Testis (tissue), 5 donors: ENCODE measurements around the gene QSOX2. TPM values are rescaled to one million over a fixed set of nuclear protein-coding genes. Genes with fewer than 3 reads are reported as not detected.

ENCODE experiments used
- DNase-seq: peaks from one replicate; pipeline ENCODE4 v3.0.0-alpha.2; 2019
- H3K27ac ChIP-seq, 2 donors: fragments of 200-600 bp; sonication (generic); one replicate each; pipeline ENCODE4 v1.5.1; 2019
- H3K27me3 ChIP-seq: fragments of 200-600 bp; sonication (generic); one replicate; pipeline ENCODE4 v1.5.1; 2019
- H3K36me3 ChIP-seq: fragments of 200-600 bp; sonication (generic); one replicate; pipeline ENCODE4 v1.5.1; 2017; ENCODE audit warnings: low read depth; ENCODE audit errors: missing control alignments
- H3K4me1 ChIP-seq: fragments of 200-600 bp; sonication (generic); one replicate; pipeline ENCODE4 v1.5.1; 2019
- H3K4me3 ChIP-seq, 2 donors: fragments of 200-600 bp; sonication (generic); one replicate each; pipeline ENCODE4 v1.5.1; 2017 to 2019
- H3K9me3 ChIP-seq: fragments of 200-600 bp; sonication (generic); one replicate; pipeline ENCODE4 v1.5.1; 2017
- POLR2A ChIP-seq: fragments of 450-650 bp; IDR thresholded peaks from one replicate; pipeline ENCODE4 v1.6.1; 2017; ENCODE audit warnings: antibody characterized with exemption, mild to moderate bottlenecking, moderate library complexity
- WGBS, 2 donors: methylation state at CpG; one replicate each; pipeline ENCODE4 v1.1.5; 2018; 5-methylcytosine and 5-hydroxymethylcytosine counted together
- intact Hi-C: fragments of 100-400 bp; cut with DNase I; formaldehyde crosslinking; loops from one replicate; pipeline ENCODE4 v1.15.1; 2023; ENCODE audit warnings: low total_unique reads
- long read RNA-seq, 2 donors: transcript quantifications; one replicate each; lab custom pipeline, GENCODE V29; 2026
- polyA plus RNA-seq: library from polyadenylated mRNA; stranded (reverse); fragments of 350-450 nt; fragmentation: Illumina TruSeq; extraction: RNeasy Lipid Tissue Mini Kit (QIAGEN cat#74804); gene quantifications from one replicate; pipeline ENCODE4 v1.2.3, GENCODE V29; 2014; ENCODE audit warnings: low read depth, low replicate concordance; ENCODE audit not compliant: insufficient read depth
- total RNA-seq, 2 donors: library from RNA; depleted of rRNA; stranded (reverse); fragments of >200 nt; gene quantifications; one replicate each; pipeline ENCODE4 v1.2.3, GENCODE V29; 2016
- TF ChIP-seq, protein P1 (sequence below), 3 experiments: fragments of 450-650 bp in 2 of 3; fragments of 200-600 bp in 1 of 3; sonication (generic) in 1 of 3; IDR thresholded peaks; one replicate each; pipeline ENCODE4 v1.5.1; 2016 to 2019; ENCODE audit warnings: antibody characterized with exemption in 3 of 3, mild to moderate bottlenecking in 2 of 3, moderate library complexity in 1 of 3

QSOX2 gene
- total RNA-seq (10 to 100 TPM; 22.1 to 23.3 TPM), polyA plus RNA-seq (22.6 TPM)
- long read RNA-seq, donor 1, result 0 reads
- long read RNA-seq, donor 2, full-length matches to known transcripts, result 3 of 3 reads
- long read RNA-seq, donor 2, partial matches to known transcripts, result 0 of 3 reads
- long read RNA-seq, donor 2, other reads (novel, unspliced or antisense), result 0 of 3 reads

DNA sequence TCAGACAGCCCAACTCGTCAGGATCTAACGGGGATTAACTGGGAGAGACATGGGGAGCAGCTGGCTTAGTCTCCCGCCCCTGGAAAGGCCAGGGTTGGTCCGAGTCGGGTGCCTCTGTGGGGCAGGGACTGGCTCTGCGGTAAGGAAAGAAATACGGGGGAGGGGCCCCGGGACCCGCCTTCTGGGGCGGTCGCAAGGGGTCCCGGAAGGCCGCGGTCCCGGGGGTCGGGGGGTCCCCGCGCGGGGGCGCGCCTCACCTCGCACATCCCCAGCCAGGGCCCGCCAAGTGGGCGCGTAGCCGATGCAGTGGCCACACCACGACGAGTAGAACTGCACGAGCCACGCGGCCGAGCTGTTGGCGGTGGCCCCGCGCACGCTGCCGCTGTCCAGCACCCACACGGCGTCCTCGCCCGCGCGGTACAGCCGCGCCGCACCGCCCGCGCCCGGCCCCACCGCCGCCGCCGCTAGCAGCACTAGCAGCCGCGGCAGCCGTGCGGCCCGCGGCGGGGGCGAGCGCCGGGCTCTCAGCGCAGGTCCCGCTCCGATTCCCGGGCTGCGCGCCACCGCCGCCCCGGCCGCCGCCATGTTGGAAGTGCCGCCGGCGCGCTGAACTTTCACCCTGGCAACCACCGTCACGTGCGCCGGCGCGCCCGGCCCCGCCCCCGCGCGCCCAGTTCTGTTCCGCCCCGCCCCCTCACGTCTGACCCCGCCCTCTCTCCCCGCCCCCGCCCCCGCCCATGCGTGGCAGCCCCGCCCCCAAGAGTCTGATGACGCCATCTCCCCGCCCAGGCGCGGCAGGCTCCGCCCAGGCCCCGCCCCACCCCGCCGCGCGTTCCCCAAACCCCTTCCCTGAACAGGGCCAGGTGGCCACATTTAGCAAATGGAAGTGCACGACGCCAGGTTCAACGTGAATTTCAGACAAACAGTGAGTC lies at the start of gene QSOX2:
QSOX2 (minus strand) TSS at position 594 of the 932 bp plus-strand sequence; CDS start at position 585, 9 bp downstream.
- no peaks in the 10 kb centered on the region for H3K27me3 ChIP-seq
- H3K36me3 ChIP-seq, result no peaks in the 10 kb centered on the region
- peak; percentile 91 for DNase-seq
- H3K27ac ChIP-seq, result peak within 1 kb of the TSS in 1 of 2 donors; percentile 50
- H3K4me1 ChIP-seq, result peaks cover 5% of the 10 kb centered on the region
- peak within 1 kb of the TSS; percentile 67 to 71 for H3K4me3 ChIP-seq
- TF ChIP-seq POLR2A, result no peak
- TF ChIP-seq, protein P1, sequence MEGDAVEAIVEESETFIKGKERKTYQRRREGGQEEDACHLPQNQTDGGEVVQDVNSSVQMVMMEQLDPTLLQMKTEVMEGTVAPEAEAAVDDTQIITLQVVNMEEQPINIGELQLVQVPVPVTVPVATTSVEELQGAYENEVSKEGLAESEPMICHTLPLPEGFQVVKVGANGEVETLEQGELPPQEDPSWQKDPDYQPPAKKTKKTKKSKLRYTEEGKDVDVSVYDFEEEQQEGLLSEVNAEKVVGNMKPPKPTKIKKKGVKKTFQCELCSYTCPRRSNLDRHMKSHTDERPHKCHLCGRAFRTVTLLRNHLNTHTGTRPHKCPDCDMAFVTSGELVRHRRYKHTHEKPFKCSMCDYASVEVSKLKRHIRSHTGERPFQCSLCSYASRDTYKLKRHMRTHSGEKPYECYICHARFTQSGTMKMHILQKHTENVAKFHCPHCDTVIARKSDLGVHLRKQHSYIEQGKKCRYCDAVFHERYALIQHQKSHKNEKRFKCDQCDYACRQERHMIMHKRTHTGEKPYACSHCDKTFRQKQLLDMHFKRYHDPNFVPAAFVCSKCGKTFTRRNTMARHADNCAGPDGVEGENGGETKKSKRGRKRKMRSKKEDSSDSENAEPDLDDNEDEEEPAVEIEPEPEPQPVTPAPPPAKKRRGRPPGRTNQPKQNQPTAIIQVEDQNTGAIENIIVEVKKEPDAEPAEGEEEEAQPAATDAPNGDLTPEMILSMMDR (IDR thresholded peaks at IDR 0.05), result no peak
- intact Hi-C loops, result no loop called here
- H3K9me3 ChIP-seq, result no peaks in the 10 kb centered on the region
- 1% methylated on average over 15 to 80 of the region's 112 CpGs for WGBS, 2 donors

GRCh38 chr9:136295055-136295454 lies 49.4 kb upstream of the QSOX2 start:
- intact Hi-C loops, result no loop called here
- Histone ChIP-seq H3K36me3 (no peaks in the 10 kb centered on the region), H3K27me3 (no peaks in the 10 kb centered on the region), H3K4me3 (no peak overlapping the region), H3K9me3 (no peaks in the 10 kb centered on the region), H3K4me1 (no peaks in the 10 kb centered on the region), H3K27ac (no peak overlapping the region)
- WGBS, 2 donors, result 91% methylated on average over 15 to 16 of the region's 16 CpGs
- TF ChIP-seq POLR2A, result no peak
- TF ChIP-seq, protein P1 (IDR thresholded peaks at IDR 0.05), result no peak
- DNase-seq, result no peak

- no peaks in the 10 kb centered on the region for H3K9me3 ChIP-seq
- TF ChIP-seq POLR2A, result no peak
- TF ChIP-seq, protein P1 (IDR thresholded peaks at IDR 0.05), result no peak
- H3K27ac ChIP-seq, result no peak overlapping the region
- H3K36me3 ChIP-seq, result no peaks in the 10 kb centered on the region
- no peak for DNase-seq
- no peak overlapping the region for H3K4me3 ChIP-seq
- WGBS, 2 donors, result 81 to 83% methylated on average over 3 to 5 of the region's 5 CpGs
- no peaks in the 10 kb centered on the region for H3K4me1 ChIP-seq
- intact Hi-C loops, result no loop called here
- no peaks in the 10 kb centered on the region for H3K27me3 ChIP-seq
These were observed 48.8 kb upstream of the QSOX2 start for GRCh38 chr9:136294437-136294836.

DNA sequence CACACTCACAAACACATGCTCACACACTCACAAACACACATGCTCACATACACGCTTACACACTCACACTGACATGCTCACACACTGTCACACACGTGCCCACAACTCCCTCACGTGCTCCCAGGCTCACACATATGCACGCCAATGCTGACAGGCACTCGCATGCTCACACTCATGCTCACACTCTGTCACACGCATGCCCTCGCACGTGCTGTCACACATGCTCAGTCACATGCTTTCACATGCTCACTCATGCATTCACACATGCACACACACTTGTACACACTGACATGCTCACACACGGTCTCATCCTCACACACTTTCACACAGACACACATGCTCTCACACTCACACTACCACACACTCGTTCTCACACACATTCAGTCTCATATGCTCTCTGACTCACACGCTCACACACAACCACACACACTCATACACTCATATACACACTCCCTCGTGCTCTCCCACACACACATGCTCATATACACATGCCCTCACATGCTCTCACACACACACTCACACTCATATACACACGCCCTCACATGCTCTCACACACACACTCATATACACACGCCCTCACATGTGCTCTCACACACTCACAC lies 48.0 kb upstream of the QSOX2 start:
- Histone ChIP-seq H3K36me3 (no peaks in the 10 kb centered on the region), H3K27me3 (no peaks in the 10 kb centered on the region), H3K27ac (no peak overlapping the region), H3K4me1 (no peaks in the 10 kb centered on the region), H3K9me3 (no peaks in the 10 kb centered on the region), H3K4me3 (no peak overlapping the region)
- TF ChIP-seq POLR2A, result no peak
- TF ChIP-seq, protein P1 (IDR thresholded peaks at IDR 0.05), result no peak
- no peak for DNase-seq
- 73 to 74% methylated on average over 14 of the region's 14 CpGs for WGBS, 2 donors
- intact Hi-C loops, result no loop called here
